ENCODE measurements around the gene TAF1L.
"Not testable (repeated sequence)": the region's sequence is repeated elsewhere in the genome, so short reads cannot be mapped to it uniquely, and the experiment has no call there.

Gene TAF1L

GRCh38 chr9:32635362-32635761 lies at the start of gene TAF1L:
TAF1L (minus strand) TSS chr9:32635669; CDS start chr9:32635579, 90 bp downstream.
- Histone ChIP-seq H3K4me1 (ENCODE audit: control insufficient read depth in 1 of 2, insufficient read depth in 2 of 2, low read length in 2 of 2) (no peaks in the 10 kb centered on the region), H3K27me3 (ENCODE audit: control insufficient read depth in 1 of 2, insufficient read depth in 2 of 2, low read length in 2 of 2) (no peaks in the 10 kb centered on the region), H3K27ac (ENCODE audit: low read depth, low read length) (no peak within 1 kb of the TSS), H3K9ac (ENCODE audit: low read depth in 1 of 2, low read length in 2 of 2) (no peak within 1 kb of the TSS), H3K36me3 (ENCODE audit: control insufficient read depth in 1 of 2, insufficient read depth in 2 of 2, low read length in 2 of 2) (no peaks in the 10 kb centered on the region), H3K4me3 (ENCODE audit: low read depth in 1 of 2, low read length in 2 of 2) (no peak within 1 kb of the TSS), H3K9me3 (ENCODE audit: control insufficient read depth in 1 of 2, low read length in 2 of 2) (no peaks in the 10 kb centered on the region)

- Histone ChIP-seq H3K4me1 (ENCODE audit: control insufficient read depth in 1 of 2, insufficient read depth in 2 of 2, low read length in 2 of 2) (no peaks in the 10 kb centered on the region), H3K9ac (ENCODE audit: low read depth in 1 of 2, low read length in 2 of 2) (no peak overlapping the region), H3K27ac (ENCODE audit: low read depth, low read length) (no peak overlapping the region), H3K36me3 (ENCODE audit: control insufficient read depth in 1 of 2, insufficient read depth in 2 of 2, low read length in 2 of 2) (no peaks in the 10 kb centered on the region), H3K27me3 (ENCODE audit: control insufficient read depth in 1 of 2, insufficient read depth in 2 of 2, low read length in 2 of 2) (no peaks in the 10 kb centered on the region), H3K9me3 (ENCODE audit: control insufficient read depth in 1 of 2, low read length in 2 of 2) (peaks cover 3% of the 10 kb centered on the region in 2 donors), H3K4me3 (ENCODE audit: low read depth in 1 of 2, low read length in 2 of 2) (no peak overlapping the region)
These were observed 46.3 kb upstream of the TAF1L start for GRCh38 chr9:32681751-32682150.

- no peaks in the 10 kb centered on the region for H3K4me1 ChIP-seq (ENCODE audit: control insufficient read depth in 1 of 2, insufficient read depth in 2 of 2, low read length in 2 of 2)
- H3K27ac ChIP-seq (ENCODE audit: low read depth, low read length) = no peak overlapping the region
- H3K27me3 ChIP-seq (ENCODE audit: control insufficient read depth in 1 of 2, insufficient read depth in 2 of 2, low read length in 2 of 2) = no peaks in the 10 kb centered on the region
- no peak overlapping the region for H3K4me3 ChIP-seq (ENCODE audit: low read depth in 1 of 2, low read length in 2 of 2)
- no peak overlapping the region for H3K9ac ChIP-seq (ENCODE audit: low read depth in 1 of 2, low read length in 2 of 2)
- peaks cover 3% of the 10 kb centered on the region in 2 donors for H3K9me3 ChIP-seq (ENCODE audit: control insufficient read depth in 1 of 2, low read length in 2 of 2)
- no peaks in the 10 kb centered on the region for H3K36me3 ChIP-seq (ENCODE audit: control insufficient read depth in 1 of 2, insufficient read depth in 2 of 2, low read length in 2 of 2)
These were observed 42.5 kb upstream of the TAF1L start for GRCh38 chr9:32677931-32678330.

GRCh38 chr9:32672469-32672868 lies 37.0 kb upstream of the TAF1L start:
- Histone ChIP-seq H3K4me1 (ENCODE audit: control insufficient read depth in 1 of 2, insufficient read depth in 2 of 2, low read length in 2 of 2) (no peaks in the 10 kb centered on the region), H3K27me3 (ENCODE audit: control insufficient read depth in 1 of 2, insufficient read depth in 2 of 2, low read length in 2 of 2) (no peaks in the 10 kb centered on the region), H3K9ac (ENCODE audit: low read depth in 1 of 2, low read length in 2 of 2) (no peak overlapping the region), H3K27ac (ENCODE audit: low read depth, low read length) (no peak overlapping the region), H3K4me3 (ENCODE audit: low read depth in 1 of 2, low read length in 2 of 2) (no peak overlapping the region), H3K9me3 (ENCODE audit: control insufficient read depth in 1 of 2, low read length in 2 of 2) (no peaks in the 10 kb centered on the region), H3K36me3 (ENCODE audit: control insufficient read depth in 1 of 2, insufficient read depth in 2 of 2, low read length in 2 of 2) (no peaks in the 10 kb centered on the region)

GRCh38 chr9:32671333-32671732 lies 35.9 kb upstream of the TAF1L start:
- no peaks in the 10 kb centered on the region for H3K9me3 ChIP-seq (ENCODE audit: control insufficient read depth in 1 of 2, low read length in 2 of 2)
- no peak overlapping the region for H3K9ac ChIP-seq (ENCODE audit: low read depth in 1 of 2, low read length in 2 of 2)
- H3K4me3 ChIP-seq (ENCODE audit: low read depth in 1 of 2, low read length in 2 of 2) = no peak overlapping the region
- no peak overlapping the region for H3K27ac ChIP-seq (ENCODE audit: low read depth, low read length)
- no peaks in the 10 kb centered on the region for H3K4me1 ChIP-seq (ENCODE audit: control insufficient read depth in 1 of 2, insufficient read depth in 2 of 2, low read length in 2 of 2)
- H3K27me3 ChIP-seq (ENCODE audit: control insufficient read depth in 1 of 2, insufficient read depth in 2 of 2, low read length in 2 of 2) = no peaks in the 10 kb centered on the region
- H3K36me3 ChIP-seq (ENCODE audit: control insufficient read depth in 1 of 2, insufficient read depth in 2 of 2, low read length in 2 of 2) = no peaks in the 10 kb centered on the region

- H3K4me1 ChIP-seq (ENCODE audit: control insufficient read depth in 1 of 2, insufficient read depth in 2 of 2, low read length in 2 of 2) = no peaks in the 10 kb centered on the region
- H3K9ac ChIP-seq (ENCODE audit: low read depth in 1 of 2, low read length in 2 of 2) = no peak overlapping the region
- H3K36me3 ChIP-seq (ENCODE audit: control insufficient read depth in 1 of 2, insufficient read depth in 2 of 2, low read length in 2 of 2) = no peaks in the 10 kb centered on the region
- no peaks in the 10 kb centered on the region for H3K9me3 ChIP-seq (ENCODE audit: control insufficient read depth in 1 of 2, low read length in 2 of 2)
- no peak overlapping the region for H3K4me3 ChIP-seq (ENCODE audit: low read depth in 1 of 2, low read length in 2 of 2)
- no peaks in the 10 kb centered on the region for H3K27me3 ChIP-seq (ENCODE audit: control insufficient read depth in 1 of 2, insufficient read depth in 2 of 2, low read length in 2 of 2)
- H3K27ac ChIP-seq (ENCODE audit: low read depth, low read length) = no peak overlapping the region
These were observed 29.6 kb upstream of the TAF1L start for GRCh38 chr9:32665101-32665500.

- no peak overlapping the region for H3K27ac ChIP-seq (ENCODE audit: low read depth, low read length)
- no peak overlapping the region for H3K4me3 ChIP-seq (ENCODE audit: low read depth in 1 of 2, low read length in 2 of 2)
- no peaks in the 10 kb centered on the region for H3K9me3 ChIP-seq (ENCODE audit: control insufficient read depth in 1 of 2, low read length in 2 of 2)
- H3K27me3 ChIP-seq (ENCODE audit: control insufficient read depth in 1 of 2, insufficient read depth in 2 of 2, low read length in 2 of 2) = no peaks in the 10 kb centered on the region
- no peaks in the 10 kb centered on the region for H3K4me1 ChIP-seq (ENCODE audit: control insufficient read depth in 1 of 2, insufficient read depth in 2 of 2, low read length in 2 of 2)
- H3K9ac ChIP-seq (ENCODE audit: low read depth in 1 of 2, low read length in 2 of 2) = no peak overlapping the region
- no peaks in the 10 kb centered on the region for H3K36me3 ChIP-seq (ENCODE audit: control insufficient read depth in 1 of 2, insufficient read depth in 2 of 2, low read length in 2 of 2)
These were observed 28.3 kb upstream of the TAF1L start for GRCh38 chr9:32663741-32664140.

GRCh38 chr9:32647671-32648070 lies 12.2 kb upstream of the TAF1L start:
- Histone ChIP-seq H3K4me3 (ENCODE audit: low read depth in 1 of 2, low read length in 2 of 2) (no peak overlapping the region), H3K9ac (ENCODE audit: low read depth in 1 of 2, low read length in 2 of 2) (no peak overlapping the region), H3K4me1 (ENCODE audit: control insufficient read depth in 1 of 2, insufficient read depth in 2 of 2, low read length in 2 of 2) (no peaks in the 10 kb centered on the region), H3K36me3 (ENCODE audit: control insufficient read depth in 1 of 2, insufficient read depth in 2 of 2, low read length in 2 of 2) (no peaks in the 10 kb centered on the region), H3K27ac (ENCODE audit: low read depth, low read length) (no peak overlapping the region), H3K9me3 (ENCODE audit: control insufficient read depth in 1 of 2, low read length in 2 of 2) (no peaks in the 10 kb centered on the region), H3K27me3 (ENCODE audit: control insufficient read depth in 1 of 2, insufficient read depth in 2 of 2, low read length in 2 of 2) (no peaks in the 10 kb centered on the region)

GRCh38 chr9:32644698-32645097 lies 9.2 kb upstream of the TAF1L start:
- Histone ChIP-seq H3K36me3 (ENCODE audit: control insufficient read depth in 1 of 2, insufficient read depth in 2 of 2, low read length in 2 of 2) (no peaks in the 10 kb centered on the region), H3K27me3 (ENCODE audit: control insufficient read depth in 1 of 2, insufficient read depth in 2 of 2, low read length in 2 of 2) (no peaks in the 10 kb centered on the region), H3K4me3 (ENCODE audit: low read depth in 1 of 2, low read length in 2 of 2) (no peak overlapping the region), H3K4me1 (ENCODE audit: control insufficient read depth in 1 of 2, insufficient read depth in 2 of 2, low read length in 2 of 2) (no peaks in the 10 kb centered on the region), H3K9me3 (ENCODE audit: control insufficient read depth in 1 of 2, low read length in 2 of 2) (no peaks in the 10 kb centered on the region), H3K27ac (ENCODE audit: low read depth, low read length) (no peak overlapping the region), H3K9ac (ENCODE audit: low read depth in 1 of 2, low read length in 2 of 2) (no peak overlapping the region)

GRCh38 chr9:32633151-32633550 lies 2.3 kb downstream of the TAF1L start:
- H3K4me3 ChIP-seq (ENCODE audit: low read depth in 1 of 2, low read length in 2 of 2); H3K9ac ChIP-seq (ENCODE audit: low read depth in 1 of 2, low read length in 2 of 2); H3K36me3 ChIP-seq (ENCODE audit: control insufficient read depth in 1 of 2, insufficient read depth in 2 of 2, low read length in 2 of 2); H3K27ac ChIP-seq (ENCODE audit: low read depth, low read length); H3K4me1 ChIP-seq (ENCODE audit: control insufficient read depth in 1 of 2, insufficient read depth in 2 of 2, low read length in 2 of 2); H3K27me3 ChIP-seq (ENCODE audit: control insufficient read depth in 1 of 2, insufficient read depth in 2 of 2, low read length in 2 of 2); H3K9me3 ChIP-seq (ENCODE audit: control insufficient read depth in 1 of 2, low read length in 2 of 2): not testable (repeated sequence)

- H3K9ac ChIP-seq (ENCODE audit: low read depth in 1 of 2, low read length in 2 of 2) = no peak overlapping the region
- no peaks in the 10 kb centered on the region for H3K9me3 ChIP-seq (ENCODE audit: control insufficient read depth in 1 of 2, low read length in 2 of 2)
- no peak overlapping the region for H3K4me3 ChIP-seq (ENCODE audit: low read depth in 1 of 2, low read length in 2 of 2)
- H3K27me3 ChIP-seq (ENCODE audit: control insufficient read depth in 1 of 2, insufficient read depth in 2 of 2, low read length in 2 of 2) = no peaks in the 10 kb centered on the region
- no peak overlapping the region for H3K27ac ChIP-seq (ENCODE audit: low read depth, low read length)
- no peaks in the 10 kb centered on the region for H3K4me1 ChIP-seq (ENCODE audit: control insufficient read depth in 1 of 2, insufficient read depth in 2 of 2, low read length in 2 of 2)
- no peaks in the 10 kb centered on the region for H3K36me3 ChIP-seq (ENCODE audit: control insufficient read depth in 1 of 2, insufficient read depth in 2 of 2, low read length in 2 of 2)
These were observed 3.5 kb downstream of the TAF1L start for GRCh38 chr9:32631991-32632390.

All from duodenal mucosa (tissue), 2 donors.